ENCODE measurements around the gene CPNE6. TPM values are rescaled to one million over a fixed set of nuclear protein-coding genes. Genes with fewer than 3 reads are reported as not detected.

CPNE6 gene
- polyA plus RNA-seq, 1 of the 3 experiments (the other 2 are of a cell fraction): not detected

GRCh38 chr14:24114532-24115421 is 43.4 kb downstream of the CPNE6 start, which contains the start of the genes DCAF11 and NRL:
Gene DCAF11 (plus strand): TSS chr14:24114777. CDS start chr14:24115595, 818 bp downstream.
Gene NRL (minus strand): TSS chr14:24114949. CDS start chr14:24082848, 32,101 bp downstream.
- H3K4me1 ChIP-seq (ENCODE audit: control insufficient read depth in 1 of 2, insufficient read depth in 2 of 2, low read depth in 1 of 2, low read length in 1 of 2): peaks cover 10 to 17% of the 10 kb centered on the region in 2 experiments
- H3K36me3 ChIP-seq (replicated peaks in 1 of 2; ENCODE audit: control insufficient read depth in 1 of 2, insufficient read depth in 2 of 2, low read length in 1 of 2): peaks cover 12 to 31% of the 10 kb centered on the region in 2 experiments
- peak within 1 kb of the TSS; percentile 74 for H2AFZ ChIP-seq (ENCODE audit: low read depth)
- POLR2A ChIA-PET: interaction anchor here (0.6 to 3.2 kb wide), 19 partner anchors 8 to 794 kb away, joined by 3 to 28 read pairs (median 6); partner anchors contain the start of genes CARMIL3, EMC9, FITM1 and IRF9
- H3K9ac ChIP-seq: peak within 1 kb of the TSS; percentile 91
- CTCF ChIA-PET: interaction anchor here (0.7 to 3.8 kb wide), 15 partner anchors 20 to 526 kb away, joined by 3 to 25 read pairs (median 3); partner anchors contain the start of genes CARMIL3, IPO4, IRF9 and PCK2
- under 1% methylated on average over 46 of the region's 65 CpGs for WGBS (ENCODE audit: low lambda C conversion rate)
- peak within 1 kb of the TSS; percentile 71 to 88 for H3K4me3 ChIP-seq (ENCODE audit: low read depth in 2 of 2, low read length in 1 of 2)
- peaks cover 11% of the 10 kb centered on the region for H3F3A ChIP-seq (replicated peaks; ENCODE audit: insufficient read depth)
- H3K9me2 ChIP-seq: no peaks in the 10 kb centered on the region
- H3K27me3 ChIP-seq (ENCODE audit: insufficient read depth): no peaks in the 10 kb centered on the region
- peak within 1 kb of the TSS; percentile 90 for H3K4me2 ChIP-seq
- H3K79me2 ChIP-seq (ENCODE audit: insufficient read depth): peaks cover 6% of the 10 kb centered on the region; the same call in 1 of the 2 replicates
- peak; percentile 95 for DNase-seq
- peak within 1 kb of the TSS; percentile 97 to 99 for H3K27ac ChIP-seq (ENCODE audit: low read depth in 2 of 2, low read length in 1 of 2)
- no peaks in the 10 kb centered on the region for H4K20me1 ChIP-seq (ENCODE audit: insufficient read depth)
- H3K9me3 ChIP-seq: no peaks in the 10 kb centered on the region
- TF ChIP-seq REST (IDR thresholded peaks at IDR 0.05; ENCODE audit: low read depth, low read length) (no peak), FOXM1 (IDR thresholded peaks at IDR 0.05; ENCODE audit: low read depth) (no peak), YY1 (IDR thresholded peaks at IDR 0.05; ENCODE audit: low read depth) (no peak), JUND (IDR thresholded peaks at IDR 0.05) (no peak), TCF12 (IDR thresholded peaks at IDR 0.05) (no peak), ELF1 (IDR thresholded peaks at IDR 0.05) (peak; percentile 56), MXI1 (IDR thresholded peaks at IDR 0.05; ENCODE audit: low read depth, low read length) (peak; percentile 97), IRF3 (IDR thresholded peaks at IDR 0.05; ENCODE audit: low read depth, low read length) (peak; percentile 94), RXRA (IDR thresholded peaks at IDR 0.05; ENCODE audit: borderline replicate concordance, low read depth) (no peak), GABPA (IDR thresholded peaks at IDR 0.05; ENCODE audit: low read depth) (peak; percentile 31; the same call in 1 of the 2 replicates), RFX5 (IDR thresholded peaks at IDR 0.05; ENCODE audit: low read length) (peak; percentile 91), SMC3 (IDR thresholded peaks at IDR 0.05; ENCODE audit: low read depth, low read length) (no peak), SIN3A (IDR thresholded peaks at IDR 0.05; ENCODE audit: borderline replicate concordance, low read depth, low read length) (no peak; the same call in 1 of the 2 replicates), FOXJ3 (CRISPR knock-in tag; IDR thresholded peaks at IDR 0.05) (no peak), FOSL2 (IDR thresholded peaks at IDR 0.05; ENCODE audit: borderline replicate concordance, low read depth) (no peak), PBX3 (IDR thresholded peaks at IDR 0.05) (peak; percentile 95), EZH2phosphoT487 (IDR thresholded peaks at IDR 0.05; ENCODE audit: borderline replicate concordance, low read depth) (no peak), TAF1 (IDR thresholded peaks at IDR 0.05; ENCODE audit: borderline replicate concordance, low read depth, low read length) (no peak), POLR2AphosphoS5 (IDR thresholded peaks at IDR 0.05; ENCODE audit: low read depth, low read length) (no peak; the same call in none of the 2 replicates)
- TF ChIP-seq, protein P1, sequence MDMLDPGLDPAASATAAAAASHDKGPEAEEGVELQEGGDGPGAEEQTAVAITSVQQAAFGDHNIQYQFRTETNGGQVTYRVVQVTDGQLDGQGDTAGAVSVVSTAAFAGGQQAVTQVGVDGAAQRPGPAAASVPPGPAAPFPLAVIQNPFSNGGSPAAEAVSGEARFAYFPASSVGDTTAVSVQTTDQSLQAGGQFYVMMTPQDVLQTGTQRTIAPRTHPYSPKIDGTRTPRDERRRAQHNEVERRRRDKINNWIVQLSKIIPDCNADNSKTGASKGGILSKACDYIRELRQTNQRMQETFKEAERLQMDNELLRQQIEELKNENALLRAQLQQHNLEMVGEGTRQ (IDR thresholded peaks at IDR 0.05; ENCODE audit: borderline replicate concordance, low read depth, low read length): peak; percentile 66
- TF ChIP-seq, protein P2, sequence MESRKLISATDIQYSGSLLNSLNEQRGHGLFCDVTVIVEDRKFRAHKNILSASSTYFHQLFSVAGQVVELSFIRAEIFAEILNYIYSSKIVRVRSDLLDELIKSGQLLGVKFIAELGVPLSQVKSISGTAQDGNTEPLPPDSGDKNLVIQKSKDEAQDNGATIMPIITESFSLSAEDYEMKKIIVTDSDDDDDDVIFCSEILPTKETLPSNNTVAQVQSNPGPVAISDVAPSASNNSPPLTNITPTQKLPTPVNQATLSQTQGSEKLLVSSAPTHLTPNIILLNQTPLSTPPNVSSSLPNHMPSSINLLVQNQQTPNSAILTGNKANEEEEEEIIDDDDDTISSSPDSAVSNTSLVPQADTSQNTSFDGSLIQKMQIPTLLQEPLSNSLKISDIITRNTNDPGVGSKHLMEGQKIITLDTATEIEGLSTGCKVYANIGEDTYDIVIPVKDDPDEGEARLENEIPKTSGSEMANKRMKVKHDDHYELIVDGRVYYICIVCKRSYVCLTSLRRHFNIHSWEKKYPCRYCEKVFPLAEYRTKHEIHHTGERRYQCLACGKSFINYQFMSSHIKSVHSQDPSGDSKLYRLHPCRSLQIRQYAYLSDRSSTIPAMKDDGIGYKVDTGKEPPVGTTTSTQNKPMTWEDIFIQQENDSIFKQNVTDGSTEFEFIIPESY (IDR thresholded peaks at IDR 0.05; ENCODE audit: borderline replicate concordance, low read depth): peak; percentile 92

Measured in SK-N-SH (cell line).